Dendritic cell treated with granulocyte-macrophage colony-stimulating factor and Interleukin-4, amounts not matched to agents 40 ng/mL and 50 ng/mL, for 4 days (primary cell): ENCODE results near the gene POLR3A.

Experiments used
- H3K27ac Mint-ChIP-seq: one replicate; pipeline ENCODE4 v1.8.0; 2022; ENCODE audit warnings: mild to moderate bottlenecking, mixed read lengths
- H3K27me3 Mint-ChIP-seq: one replicate; pipeline ENCODE4 v1.8.0; 2022; ENCODE audit warnings: mild to moderate bottlenecking, mixed read lengths
- H3K36me3 Mint-ChIP-seq: one replicate; pipeline ENCODE4 v1.8.0; 2022; ENCODE audit warnings: low read depth, mixed read lengths
- H3K4me1 Mint-ChIP-seq: one replicate; pipeline ENCODE4 v1.8.0; 2022; ENCODE audit warnings: low read depth, mixed read lengths
- H3K4me3 Mint-ChIP-seq: one replicate; pipeline ENCODE4 v1.8.0; 2022; ENCODE audit warnings: mild to moderate bottlenecking, moderate library complexity, mixed read lengths
- H3K9me3 Mint-ChIP-seq: one replicate; pipeline ENCODE4 v1.8.0; 2022; ENCODE audit warnings: mixed read lengths
- intact Hi-C: fragments of 100-400 bp; cut with micrococcal nuclease; formaldehyde crosslinking; loops from one replicate; pipeline ENCODE4 v1.15.0; 2022

The POLR3A gene

GRCh38 chr10:78063236-78063635, 33.9 kb upstream of the POLR3A start:
- intact Hi-C loops: no loop called here
- Mint-ChIP-seq H3K27me3 (peaks cover 12% of the 10 kb centered on the region), H3K4me3 (no peak overlapping the region), H3K4me1 (no peaks in the 10 kb centered on the region), H3K27ac (no peak overlapping the region), H3K36me3 (no peaks in the 10 kb centered on the region), H3K9me3 (no peaks in the 10 kb centered on the region)

DNA sequence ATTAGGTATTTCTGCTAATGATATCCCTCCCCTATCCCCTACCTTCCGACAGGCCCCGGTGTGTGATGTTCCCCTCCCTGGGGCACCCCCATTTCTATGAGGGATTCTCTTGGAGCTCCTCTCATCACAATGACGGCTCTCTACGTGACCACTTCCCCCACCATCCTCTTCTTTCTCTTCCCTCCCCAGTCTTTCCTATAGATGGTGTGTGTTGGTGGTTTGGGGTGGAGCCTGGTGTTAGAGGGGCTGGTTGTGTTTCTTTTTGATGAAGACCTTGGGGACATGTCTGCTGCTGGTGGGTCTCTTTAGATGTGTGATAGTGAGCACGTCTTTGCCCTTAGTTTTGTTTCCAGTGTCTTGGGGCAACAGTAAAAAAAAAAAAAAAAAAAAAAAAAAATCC, 33.0 kb upstream of the POLR3A start:
- Mint-ChIP-seq H3K36me3 (no peaks in the 10 kb centered on the region), H3K4me1 (no peaks in the 10 kb centered on the region), H3K9me3 (no peaks in the 10 kb centered on the region), H3K27ac (no peak overlapping the region), H3K4me3 (no peak overlapping the region), H3K27me3 (peaks cover 11% of the 10 kb centered on the region)
- intact Hi-C loops: no loop called here

DNA sequence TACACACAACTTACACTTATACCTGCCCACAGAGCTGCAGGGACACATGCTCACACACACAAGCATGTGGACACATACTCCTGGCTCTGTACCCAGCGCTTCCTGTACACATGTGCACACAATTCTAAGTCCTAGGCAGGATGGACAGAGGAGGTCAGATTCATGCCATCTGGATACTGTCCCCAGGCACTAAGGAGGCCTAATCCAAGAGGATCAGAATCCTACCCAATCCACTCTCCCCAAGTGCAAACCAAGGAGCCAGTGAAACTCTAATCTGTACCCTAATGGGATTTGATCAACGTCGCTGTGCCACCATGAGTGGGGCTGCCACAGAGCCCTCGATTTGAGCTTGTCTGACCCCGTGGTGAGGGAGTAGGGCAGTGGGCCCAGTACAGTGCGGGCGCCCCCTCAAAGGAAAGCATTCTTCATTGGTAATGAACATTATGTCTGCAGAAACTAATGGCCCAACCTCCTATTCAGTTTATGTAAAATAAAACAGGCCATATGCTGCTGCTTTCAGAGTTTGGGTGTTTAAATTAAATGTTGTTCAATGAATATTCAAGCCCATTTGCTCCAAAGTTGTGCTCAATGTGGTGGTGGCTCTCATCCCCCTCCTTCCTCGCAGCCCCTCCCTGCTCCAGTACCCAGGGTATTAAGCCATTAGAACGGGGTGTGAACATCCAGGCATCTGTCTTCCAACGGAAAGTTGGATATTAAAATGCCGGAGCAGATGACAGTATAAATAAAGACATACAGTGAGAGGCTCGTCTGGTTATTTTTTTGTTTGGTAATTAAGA, 30.8 kb upstream of the POLR3A start:
- Mint-ChIP-seq H3K27me3 (peaks cover 11% of the 10 kb centered on the region), H3K4me1 (no peaks in the 10 kb centered on the region), H3K9me3 (no peaks in the 10 kb centered on the region), H3K27ac (no peak overlapping the region), H3K4me3 (no peak overlapping the region), H3K36me3 (peaks cover 1% of the 10 kb centered on the region)
- intact Hi-C loops: no loop called here

- H3K27ac Mint-ChIP-seq: no peak overlapping the region
- H3K4me3 Mint-ChIP-seq: no peak overlapping the region
- peaks cover 7% of the 10 kb centered on the region for H3K36me3 Mint-ChIP-seq
- no peaks in the 10 kb centered on the region for H3K9me3 Mint-ChIP-seq
- intact Hi-C loops: no loop called here
- H3K27me3 Mint-ChIP-seq: peaks cover 7% of the 10 kb centered on the region
- no peaks in the 10 kb centered on the region for H3K4me1 Mint-ChIP-seq
Observed at GRCh38 chr10:78058562-78058961, 29.2 kb upstream of the POLR3A start.

DNA sequence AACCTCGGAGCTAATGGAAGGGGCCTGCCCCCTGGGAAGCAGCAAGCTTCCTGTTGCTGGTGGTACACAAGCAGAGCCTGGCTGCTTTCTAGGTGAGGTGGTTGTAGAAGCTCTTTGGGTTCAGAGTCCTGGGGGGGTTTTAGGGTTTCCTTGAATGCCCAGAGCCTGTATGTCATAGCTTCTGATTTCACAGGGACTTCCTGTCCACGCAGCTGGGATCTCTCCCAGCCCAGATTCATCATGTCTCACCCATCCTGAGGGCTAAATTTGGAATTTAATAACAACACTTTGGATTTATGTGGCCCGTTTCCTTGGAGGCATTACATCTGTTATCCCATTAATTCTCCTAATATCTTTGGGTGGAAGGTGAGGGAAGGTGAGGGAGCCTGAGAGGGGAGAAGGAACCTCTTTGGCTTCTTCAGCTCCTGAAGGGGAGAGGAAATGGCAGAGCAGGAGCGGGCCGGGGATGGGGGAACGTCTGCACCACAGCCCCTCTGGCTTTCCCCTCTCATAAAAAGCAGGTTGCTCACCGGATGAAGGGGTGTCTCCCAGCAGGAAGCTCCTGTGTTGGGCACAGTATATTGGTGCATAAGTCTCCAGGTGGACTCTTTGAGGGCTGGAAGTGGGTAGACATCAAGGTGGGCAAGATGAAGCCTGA, 24.0 kb upstream of the POLR3A start:
- H3K9me3 Mint-ChIP-seq: no peaks in the 10 kb centered on the region
- peaks cover 7% of the 10 kb centered on the region for H3K36me3 Mint-ChIP-seq
- H3K4me3 Mint-ChIP-seq: no peak overlapping the region
- peaks cover 20% of the 10 kb centered on the region for H3K4me1 Mint-ChIP-seq
- H3K27me3 Mint-ChIP-seq: no peaks in the 10 kb centered on the region
- intact Hi-C loops: no loop called here
- no peak overlapping the region for H3K27ac Mint-ChIP-seq

DNA sequence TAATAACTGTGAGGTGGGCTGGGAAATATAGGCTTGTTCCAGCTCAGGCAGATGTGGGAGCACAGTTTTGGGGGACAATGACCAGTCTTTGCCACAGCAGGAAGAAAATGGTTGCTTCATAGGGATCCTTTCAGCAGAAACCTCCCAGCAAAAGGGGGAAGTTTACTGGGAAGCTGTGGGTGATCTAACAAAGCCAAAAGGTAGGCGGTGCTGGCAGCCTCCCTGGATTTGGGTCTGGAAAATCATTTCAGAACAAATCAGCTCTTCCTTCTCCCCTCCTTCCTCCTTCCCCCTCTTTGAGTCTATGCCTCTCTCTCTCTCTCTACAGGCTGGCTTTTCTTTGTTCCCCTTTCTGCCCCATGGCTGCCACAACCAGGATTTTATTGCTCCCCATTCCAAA, 20.5 kb upstream of the POLR3A start:
- no peak overlapping the region for H3K4me3 Mint-ChIP-seq
- no peaks in the 10 kb centered on the region for H3K9me3 Mint-ChIP-seq
- H3K27ac Mint-ChIP-seq: no peak overlapping the region

DNA sequence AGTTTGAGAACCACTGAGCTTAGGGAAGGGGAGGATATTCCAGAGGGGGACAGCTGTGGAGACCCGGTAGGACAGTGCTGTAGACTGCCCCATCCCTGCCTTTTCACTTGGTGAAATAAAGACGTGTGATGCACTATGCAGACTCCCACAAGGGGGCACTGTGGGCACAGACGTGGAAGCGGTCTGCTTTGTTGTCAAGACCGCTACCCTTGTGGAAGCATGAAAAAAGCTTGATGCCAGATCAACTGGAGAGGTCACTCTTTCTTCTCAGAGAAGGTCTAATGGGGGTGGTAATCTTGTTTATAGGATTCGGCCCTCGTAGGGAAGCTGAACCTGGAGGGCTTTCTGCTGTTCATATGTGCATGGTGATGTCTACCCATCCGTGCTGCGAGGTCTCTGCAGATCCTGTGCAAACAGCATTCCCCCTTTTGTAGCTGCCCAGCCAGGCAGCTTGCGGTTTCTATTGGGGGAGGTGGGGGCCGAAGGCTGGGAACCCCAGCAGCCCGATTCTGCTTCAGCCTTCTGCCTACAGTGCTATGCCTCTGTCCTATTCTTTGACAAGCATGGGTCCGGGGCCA, 18.1 kb upstream of the POLR3A start:
- Mint-ChIP-seq H3K4me1 (peaks cover 44% of the 10 kb centered on the region), H3K4me3 (no peak overlapping the region), H3K27ac (no peak overlapping the region), H3K27me3 (no peaks in the 10 kb centered on the region), H3K36me3 (peaks cover 10% of the 10 kb centered on the region), H3K9me3 (no peaks in the 10 kb centered on the region)
- intact Hi-C loops: loop anchor here (2.0 to 5.0 kb wide), 3 partner anchors 265 to 1150 kb away; no protein-coding TSS in a partner anchor

More for the DNA sequence above, 20.5 kb upstream of the POLR3A start:
- H3K27me3 Mint-ChIP-seq: no peaks in the 10 kb centered on the region
- H3K36me3 Mint-ChIP-seq: peaks cover 3% of the 10 kb centered on the region
- peaks cover 35% of the 10 kb centered on the region for H3K4me1 Mint-ChIP-seq
- intact Hi-C loops: loop anchor here (5.0 kb wide), 2 partner anchors 262 to 1147 kb away; no protein-coding TSS in a partner anchor

DNA sequence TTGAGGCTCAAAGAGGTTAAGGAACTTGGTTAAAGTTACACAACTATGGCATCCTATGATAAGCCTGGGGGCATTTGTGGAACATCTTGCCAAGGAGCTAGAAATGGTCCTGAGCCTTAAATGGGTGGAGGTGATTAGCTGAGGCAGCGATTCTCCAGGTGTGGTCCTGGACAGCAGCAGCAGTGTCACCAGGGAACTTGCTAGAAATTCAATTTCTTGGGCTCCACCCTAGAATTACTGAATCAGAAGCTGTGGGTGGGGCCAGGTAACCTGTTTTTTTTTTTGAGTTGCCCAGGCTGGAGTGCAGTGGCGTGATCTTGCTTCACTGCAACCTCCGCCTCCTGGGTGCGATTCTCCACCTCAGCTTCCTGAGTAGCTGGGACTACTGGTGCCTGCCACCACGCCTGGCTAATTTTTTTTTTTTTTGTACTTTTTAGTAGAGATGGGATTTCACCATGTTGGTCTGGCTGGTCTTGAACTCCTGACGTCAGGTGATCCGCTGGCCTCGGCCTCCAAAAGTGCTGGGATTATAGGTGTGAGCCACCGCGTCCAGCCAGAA, 17.5 kb upstream of the POLR3A start:
- Mint-ChIP-seq H3K4me3 (no peak overlapping the region), H3K36me3 (peaks cover 16% of the 10 kb centered on the region), H3K4me1 (peaks cover 44% of the 10 kb centered on the region), H3K27ac (no peak overlapping the region), H3K27me3 (no peaks in the 10 kb centered on the region), H3K9me3 (no peaks in the 10 kb centered on the region)
- intact Hi-C loops: loop anchor here (2.0 to 5.0 kb wide), 3 partner anchors 266 to 1151 kb away; no protein-coding TSS in a partner anchor

GRCh38 chr10:78045856-78046255, 16.5 kb upstream of the POLR3A start:
- Mint-ChIP-seq H3K4me3 (no peak overlapping the region), H3K27me3 (no peaks in the 10 kb centered on the region), H3K36me3 (peaks cover 26% of the 10 kb centered on the region), H3K27ac (no peak overlapping the region), H3K9me3 (no peaks in the 10 kb centered on the region), H3K4me1 (peaks cover 53% of the 10 kb centered on the region)
- intact Hi-C loops: loop anchor here (2.0 to 5.0 kb wide), 3 partner anchors 266 to 1151 kb away; no protein-coding TSS in a partner anchor

GRCh38 chr10:78045237-78045636, 15.9 kb upstream of the POLR3A start:
- Mint-ChIP-seq H3K27me3 (no peaks in the 10 kb centered on the region), H3K4me3 (no peak overlapping the region), H3K36me3 (peaks cover 32% of the 10 kb centered on the region), H3K27ac (no peak overlapping the region), H3K9me3 (no peaks in the 10 kb centered on the region), H3K4me1 (peaks cover 48% of the 10 kb centered on the region)
- intact Hi-C loops: loop anchor here (5.0 kb wide), 2 partner anchors 267 to 1152 kb away; no protein-coding TSS in a partner anchor

DNA sequence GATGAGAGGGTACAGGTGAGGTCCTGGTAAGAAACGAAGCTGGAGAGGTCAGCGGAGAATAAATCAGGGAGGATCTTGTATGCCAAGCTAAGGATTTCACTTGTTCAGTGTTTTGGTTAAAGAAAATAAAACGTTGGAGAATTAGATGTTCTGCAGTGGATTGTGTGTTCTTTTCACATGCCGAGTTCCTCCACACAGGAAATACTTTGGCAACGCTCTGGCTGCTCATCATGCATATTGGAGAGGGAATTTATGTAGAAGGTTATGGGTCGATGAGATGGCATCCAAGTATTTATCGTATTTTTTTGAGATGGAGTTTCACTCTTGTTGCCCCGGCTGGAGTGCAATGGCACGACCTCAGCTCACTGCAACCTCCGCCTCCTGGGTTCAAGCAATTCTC, 15.4 kb upstream of the POLR3A start:
- no peak overlapping the region for H3K27ac Mint-ChIP-seq

DNA sequence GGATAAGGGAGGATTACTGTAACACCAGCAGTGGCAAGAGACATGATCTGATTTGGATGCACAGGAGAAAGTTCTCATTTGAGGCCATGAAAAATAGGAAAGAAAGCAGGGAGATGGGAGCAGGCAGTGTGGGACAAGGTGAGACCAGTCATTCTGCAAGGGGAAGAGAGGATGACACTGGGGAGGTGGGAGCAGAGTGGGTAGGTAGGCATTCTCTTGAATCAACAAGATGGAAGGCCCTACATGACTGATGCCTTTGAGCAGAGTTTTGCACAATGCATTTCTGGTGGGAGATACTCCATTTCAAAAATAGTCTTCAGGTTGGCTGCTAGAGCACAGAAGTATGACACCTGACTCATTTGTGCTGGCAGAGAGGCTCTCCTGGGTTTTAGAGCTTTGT, 14.9 kb upstream of the POLR3A start:
- no peaks in the 10 kb centered on the region for H3K9me3 Mint-ChIP-seq
- peaks cover 39% of the 10 kb centered on the region for H3K4me1 Mint-ChIP-seq
- no peak overlapping the region for H3K27ac Mint-ChIP-seq
- no peaks in the 10 kb centered on the region for H3K27me3 Mint-ChIP-seq
- no peak overlapping the region for H3K4me3 Mint-ChIP-seq
- H3K36me3 Mint-ChIP-seq: peaks cover 42% of the 10 kb centered on the region
- intact Hi-C loops: no loop called here

More for the DNA sequence above, 15.4 kb upstream of the POLR3A start:
- intact Hi-C loops: loop anchor here (5.0 kb wide), 2 partner anchors 268 to 1153 kb away; no protein-coding TSS in a partner anchor
- H3K4me3 Mint-ChIP-seq: no peak overlapping the region
- H3K36me3 Mint-ChIP-seq: peaks cover 37% of the 10 kb centered on the region
- no peaks in the 10 kb centered on the region for H3K27me3 Mint-ChIP-seq
- H3K4me1 Mint-ChIP-seq: peaks cover 42% of the 10 kb centered on the region
- H3K9me3 Mint-ChIP-seq: no peaks in the 10 kb centered on the region

- Mint-ChIP-seq H3K4me1 (peaks cover 42% of the 10 kb centered on the region), H3K27me3 (no peaks in the 10 kb centered on the region), H3K4me3 (no peak overlapping the region), H3K36me3 (peaks cover 56% of the 10 kb centered on the region), H3K27ac (no peak overlapping the region), H3K9me3 (no peaks in the 10 kb centered on the region)
- intact Hi-C loops: no loop called here
Observed at GRCh38 chr10:78042752-78043104, 13.4 kb upstream of the POLR3A start.
